GM20000 (cell line): ENCODE measurements around the gene SPACA7.

Experiments
- DNase-seq: peaks from one replicate; pipeline ENCODE4 v3.0.0; 2012; ENCODE audit warnings: low spot score
- TF ChIP-seq, protein P1 (sequence below): IDR thresholded peaks from 2 replicates; pipeline ENCODE4 v1.5.1; 2012; ENCODE audit warnings: mild to moderate bottlenecking, control low read depth; ENCODE audit errors: extremely low read depth, missing control alignments

Gene SPACA7

DNA sequence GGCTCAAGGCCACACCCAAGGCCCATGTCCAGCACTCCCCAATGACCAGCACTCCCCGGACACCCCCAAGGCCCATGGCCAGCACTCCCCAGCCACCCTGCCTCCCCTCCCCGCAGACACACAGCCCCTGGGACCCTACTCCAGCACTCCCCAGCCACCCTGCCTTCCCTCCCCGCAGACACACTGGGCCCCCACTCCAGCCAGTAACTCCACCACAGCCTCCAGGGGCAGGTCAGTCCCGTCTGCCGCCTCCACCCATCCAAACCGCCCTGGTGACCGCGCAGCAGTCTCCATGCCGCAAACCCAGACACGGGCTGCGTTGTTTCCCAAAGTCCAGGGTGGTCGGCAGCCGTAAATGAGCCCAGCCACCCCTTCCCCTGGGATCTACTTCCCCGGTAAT lies 70.7 kb downstream of the SPACA7 start:
- DNase-seq, result no peak
- TF ChIP-seq, protein P1, sequence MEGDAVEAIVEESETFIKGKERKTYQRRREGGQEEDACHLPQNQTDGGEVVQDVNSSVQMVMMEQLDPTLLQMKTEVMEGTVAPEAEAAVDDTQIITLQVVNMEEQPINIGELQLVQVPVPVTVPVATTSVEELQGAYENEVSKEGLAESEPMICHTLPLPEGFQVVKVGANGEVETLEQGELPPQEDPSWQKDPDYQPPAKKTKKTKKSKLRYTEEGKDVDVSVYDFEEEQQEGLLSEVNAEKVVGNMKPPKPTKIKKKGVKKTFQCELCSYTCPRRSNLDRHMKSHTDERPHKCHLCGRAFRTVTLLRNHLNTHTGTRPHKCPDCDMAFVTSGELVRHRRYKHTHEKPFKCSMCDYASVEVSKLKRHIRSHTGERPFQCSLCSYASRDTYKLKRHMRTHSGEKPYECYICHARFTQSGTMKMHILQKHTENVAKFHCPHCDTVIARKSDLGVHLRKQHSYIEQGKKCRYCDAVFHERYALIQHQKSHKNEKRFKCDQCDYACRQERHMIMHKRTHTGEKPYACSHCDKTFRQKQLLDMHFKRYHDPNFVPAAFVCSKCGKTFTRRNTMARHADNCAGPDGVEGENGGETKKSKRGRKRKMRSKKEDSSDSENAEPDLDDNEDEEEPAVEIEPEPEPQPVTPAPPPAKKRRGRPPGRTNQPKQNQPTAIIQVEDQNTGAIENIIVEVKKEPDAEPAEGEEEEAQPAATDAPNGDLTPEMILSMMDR, result no peak

DNA sequence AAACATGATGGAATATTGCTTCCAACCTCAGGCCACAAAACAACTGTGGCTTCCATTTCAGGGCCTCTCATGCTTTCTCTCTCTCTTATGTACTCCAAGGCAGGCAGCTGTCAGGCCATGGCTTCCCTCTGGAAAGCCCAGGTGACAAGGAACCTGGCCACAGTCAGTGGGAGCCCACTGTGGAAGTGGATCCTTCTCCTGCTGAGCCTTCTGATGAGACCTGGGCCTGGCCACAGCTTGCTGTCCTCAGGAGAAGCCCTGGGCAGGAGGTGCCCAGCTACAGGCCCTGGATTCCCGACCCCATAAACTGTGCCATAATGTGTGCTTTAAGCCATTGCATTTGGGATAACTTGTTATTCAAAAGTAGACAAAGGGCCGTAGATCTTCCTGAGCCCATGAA lies 71.2 kb downstream of the SPACA7 start:
- no peak for DNase-seq
- TF ChIP-seq, protein P1, result no peak

DNA sequence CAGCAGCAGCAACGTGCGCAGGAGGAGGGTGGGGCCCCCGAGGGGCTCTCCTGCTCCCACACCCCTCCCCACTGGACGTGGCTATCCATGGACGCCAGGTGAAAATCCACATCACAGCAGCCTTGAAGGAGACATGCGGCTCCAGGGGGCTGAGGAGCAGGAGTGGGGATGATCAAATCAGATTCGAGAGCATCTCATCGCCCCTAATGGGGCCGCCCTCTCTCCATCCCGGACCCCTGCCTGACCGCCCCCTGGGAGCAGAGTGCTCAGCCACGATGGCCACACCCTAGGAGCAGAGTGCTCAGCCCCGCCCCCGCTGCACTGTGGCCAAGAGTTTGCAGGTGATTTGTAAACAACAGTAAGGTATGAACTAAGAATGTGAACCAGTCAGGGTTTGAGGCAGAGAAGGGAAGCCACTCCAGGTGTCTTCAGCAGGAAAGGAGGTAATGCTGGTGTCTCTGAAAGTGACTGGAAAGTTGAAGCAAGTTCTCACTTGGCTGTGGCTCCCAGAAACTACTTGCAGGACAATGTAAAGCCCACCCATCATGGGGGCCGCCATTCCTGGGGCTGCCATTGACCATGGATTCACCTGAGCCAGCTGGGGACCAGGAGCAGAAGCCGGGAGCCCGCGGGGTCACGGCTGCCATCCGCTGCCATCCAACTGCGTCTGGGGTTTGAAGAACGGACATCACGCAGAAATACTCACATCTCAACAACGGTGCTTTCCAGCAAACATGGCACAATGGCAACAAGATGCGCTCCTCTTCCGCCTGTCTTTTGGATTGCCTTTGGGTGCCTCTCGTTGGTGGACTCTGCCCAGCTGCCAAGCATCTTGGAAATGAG lies 71.8 kb downstream of the SPACA7 start:
- no peak for DNase-seq
- TF ChIP-seq, protein P1, result no peak

DNA sequence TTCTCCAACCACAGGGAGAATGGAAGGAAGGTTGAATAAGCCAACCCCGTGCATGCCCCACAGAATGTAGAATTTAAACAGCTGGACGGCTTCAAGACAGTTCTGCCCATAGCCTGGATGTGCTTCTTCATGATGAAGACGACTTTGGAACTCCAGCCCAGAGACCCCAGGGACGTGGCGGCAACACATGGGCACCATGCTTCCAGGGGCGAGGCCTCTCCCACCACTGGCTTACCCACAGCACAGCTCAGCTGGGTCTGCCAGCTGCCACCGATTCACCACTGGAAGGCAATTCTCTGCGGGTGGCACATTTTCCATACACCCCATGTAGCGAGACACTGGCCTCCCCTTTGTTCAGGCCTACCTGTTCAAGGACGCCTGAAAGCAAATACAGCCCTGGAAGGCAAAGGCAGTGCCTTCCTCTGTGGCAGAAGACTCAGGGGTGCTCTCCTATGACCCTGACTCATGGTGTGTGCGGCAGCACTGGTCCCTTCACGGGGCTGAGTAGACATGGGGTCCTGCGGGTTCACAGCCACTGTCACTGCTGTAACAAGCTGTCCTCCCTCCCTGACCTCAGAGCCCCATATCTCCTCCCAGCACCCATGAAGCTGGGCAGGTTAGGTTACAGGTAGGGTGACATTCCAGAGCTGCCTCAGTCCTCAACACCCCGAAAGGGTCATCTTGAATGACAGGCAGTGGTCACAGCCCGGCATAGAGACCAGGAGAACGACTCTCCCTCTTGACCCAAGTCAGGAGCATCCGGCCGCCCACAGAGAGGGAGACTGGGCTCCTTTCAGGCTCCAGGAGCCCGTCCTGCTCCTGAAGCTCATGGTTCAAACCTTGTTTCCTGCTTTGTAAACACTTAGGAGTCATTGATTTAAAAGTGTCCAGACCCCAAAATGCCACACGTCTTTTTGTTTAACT lies 72.7 kb downstream of the SPACA7 start:
- no peak for DNase-seq
- TF ChIP-seq, protein P1, result no peak

DNA sequence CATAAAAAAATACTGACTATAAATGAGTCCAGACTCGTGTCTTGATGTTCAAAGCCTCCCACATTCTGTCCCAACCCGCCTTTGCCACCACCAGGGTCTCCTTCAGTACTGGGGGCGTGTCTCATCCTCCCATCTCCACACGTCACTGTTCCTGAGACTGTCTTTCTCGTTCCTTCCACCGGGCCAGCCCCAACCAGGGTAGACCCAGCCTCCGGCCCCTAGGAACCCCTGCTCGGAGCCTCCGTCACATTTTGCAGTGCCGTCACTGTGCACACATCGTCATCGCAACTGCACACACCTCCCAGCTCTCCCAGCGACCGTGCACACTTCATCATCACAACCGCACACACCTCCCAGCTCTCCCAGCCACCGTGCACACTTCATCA lies 73.4 kb downstream of the SPACA7 start:
- TF ChIP-seq, protein P1, result no peak
- DNase-seq, result no peak

DNA sequence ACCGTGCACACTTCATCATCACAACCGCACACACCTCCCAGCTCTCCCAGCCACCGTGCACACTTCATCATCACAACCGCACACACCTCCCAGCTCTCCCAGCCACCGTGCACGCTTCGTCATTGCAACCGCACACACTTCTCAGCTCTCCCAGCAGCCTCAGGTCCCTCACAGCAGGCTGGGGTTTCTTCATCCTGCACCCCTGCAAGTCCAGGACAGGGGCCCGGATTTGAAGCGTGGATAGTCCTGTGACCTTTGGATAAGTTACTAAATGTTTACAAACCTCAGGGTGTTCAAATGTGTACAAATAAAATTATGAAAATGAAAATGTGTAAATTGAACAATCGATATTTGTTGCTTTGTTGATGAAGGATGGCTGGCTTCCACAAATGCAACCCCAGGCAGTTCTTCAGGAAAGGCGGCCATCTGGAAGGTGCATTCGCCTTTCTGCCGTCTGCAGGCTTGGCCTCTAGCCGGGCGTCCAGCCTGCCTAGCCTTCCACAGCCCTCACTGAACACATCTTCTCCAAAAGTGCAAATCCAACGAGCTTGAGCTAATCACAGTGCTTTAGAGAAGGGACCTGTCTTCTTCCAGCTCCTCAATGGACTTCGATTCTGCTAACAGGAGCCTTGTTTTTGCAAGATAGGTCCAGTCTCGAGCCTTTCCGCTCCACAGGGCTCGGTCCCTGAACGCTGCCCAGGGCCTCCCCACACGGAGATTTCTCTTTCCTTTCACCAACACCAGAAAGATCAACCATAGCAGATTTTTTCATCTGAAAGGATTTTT lies 74.2 kb downstream of the SPACA7 start:
- DNase-seq, result no peak
- TF ChIP-seq, protein P1, result no peak
